Fibroblast of lung (primary cell): ENCODE measurements around the gene PRKCA. TPM values are rescaled to one million over a fixed set of nuclear protein-coding genes. Genes with fewer than 3 reads are reported as not detected.

Experiments
- DNase-seq, 2 donors: peaks; one replicate each; pipeline versions ENCODE4 v3.0.0 to v3.0.0-alpha.2; 2010; ENCODE audit warnings: low read depth in 2 of 2
- H2AFZ ChIP-seq: 2 replicates; pipeline ENCODE4 v1.5.1; 2012; ENCODE audit warnings: low read length, control low read depth, inconsistent platforms
- H3K27ac ChIP-seq: 2 replicates; pipeline ENCODE4 v1.5.1; 2011; ENCODE audit warnings: low read length, control low read depth; ENCODE audit not compliant: insufficient read depth
- H3K27me3 ChIP-seq: 2 replicates; pipeline ENCODE4 v1.5.1; 2011; ENCODE audit warnings: mild to moderate bottlenecking, low read length; ENCODE audit not compliant: control insufficient read depth, insufficient read depth
- H3K36me3 ChIP-seq: 2 replicates; pipeline ENCODE4 v1.5.1; 2011; ENCODE audit warnings: low read length; ENCODE audit not compliant: control insufficient read depth, insufficient read depth
- H3K4me1 ChIP-seq: 2 replicates; pipeline ENCODE4 v1.5.1; 2011; ENCODE audit warnings: low read length; ENCODE audit not compliant: control insufficient read depth, insufficient read depth; ENCODE audit errors: extremely low read depth
- H3K4me2 ChIP-seq: 2 replicates; pipeline ENCODE4 v1.5.1; 2011; ENCODE audit warnings: low read length, control low read depth; ENCODE audit not compliant: insufficient read depth; ENCODE audit errors: extremely low read depth
- H3K4me3 ChIP-seq, 4 experiments: fragments of 200-600 bp in 1 of 4; sonication (generic) in 1 of 4; replicated peaks in 1 of 4; 2 replicates each; pipeline ENCODE4 v1.5.1; 2011 to 2016; ENCODE audit warnings: low read length in 4 of 4, low read depth in 3 of 4, mild to moderate bottlenecking in 3 of 4, control low read depth in 2 of 4, inconsistent platforms in 1 of 4, mixed read lengths in 1 of 4; ENCODE audit not compliant: insufficient read depth in 1 of 4; ENCODE audit errors: control extremely low read depth in 1 of 4
- H3K79me2 ChIP-seq: 2 replicates; pipeline ENCODE4 v1.5.1; 2012; ENCODE audit warnings: mild to moderate bottlenecking, low read length, inconsistent platforms; ENCODE audit not compliant: control insufficient read depth, insufficient read depth
- H3K9ac ChIP-seq: 2 replicates; pipeline ENCODE4 v1.5.1; 2011; ENCODE audit warnings: mild to moderate bottlenecking, low read length, control low read depth; ENCODE audit not compliant: insufficient read depth
- H3K9me3 ChIP-seq: 2 replicates; pipeline ENCODE4 v1.5.1; 2012; ENCODE audit warnings: low read depth, low read length; ENCODE audit not compliant: control insufficient read depth, insufficient read depth
- H4K20me1 ChIP-seq: 2 replicates; pipeline ENCODE4 v1.5.1; 2011; ENCODE audit warnings: low read length; ENCODE audit not compliant: control insufficient read depth, insufficient read depth; ENCODE audit errors: extremely low read depth
- CTCF ChIP-seq, 2 donors: IDR thresholded peaks in 1 of 2; conservative IDR thresholded peaks in 1 of 2; 1 replicate in 1 of 2; 2 replicates in 1 of 2; pipeline ENCODE4 v1.5.1; 2011 to 2012; ENCODE audit warnings: low read length in 2 of 2, control low read depth in 1 of 2, inconsistent platforms in 1 of 2, low read depth in 1 of 2, mild to moderate bottlenecking in 1 of 2
- EZH2 ChIP-seq: IDR thresholded peaks from 2 replicates; pipeline ENCODE4 v1.5.1; 2012; ENCODE audit warnings: low read length, control low read depth, mild to moderate bottlenecking; ENCODE audit errors: missing control alignments
- polyA plus RNA-seq, 2 donors: library from polyadenylated mRNA; depleted of rRNA in 1 of 2; stranded (reverse) in 1 of 2; unstranded in 1 of 2; fragments of >200 nt; gene quantifications; 2 replicates each; pipeline ENCODE4 v1.2.1, GENCODE V29; 2011 to 2012; ENCODE audit warnings: missing spikeins in 1 of 2
- total RNA-seq: library from RNA; depleted of rRNA; stranded (reverse); fragments of >200 nt; gene quantifications from 2 replicates; pipeline ENCODE4 v1.2.1, GENCODE V29; 2014

The PRKCA gene
- total and polyA plus RNA-seq, 2 donors (not counting 1 experiment from before 2014, with no cell fraction given) = 34.0 to 74.2 TPM

- no peaks in the 10 kb centered on the region for H3K9me3 ChIP-seq
- H4K20me1 ChIP-seq = no peaks in the 10 kb centered on the region
- no peak overlapping the region for H3K4me2 ChIP-seq
- no peak overlapping the region for H3K27ac ChIP-seq
- TF ChIP-seq EZH2 (no peak), CTCF (conservative IDR thresholded peaks at IDR 0.05 in 1 of 2, IDR thresholded peaks at IDR 0.05 in 1 of 2; ENCODE audit: low read depth in 1 of 2, low read length in 2 of 2) (no peak)
- peaks cover 10% of the 10 kb centered on the region for H3K79me2 ChIP-seq
- H3K4me3 ChIP-seq = no peak overlapping the region
- H2AFZ ChIP-seq = no peak overlapping the region
- H3K4me1 ChIP-seq = peaks cover 9% of the 10 kb centered on the region
- no peak overlapping the region for H3K9ac ChIP-seq
- no peak for DNase-seq
- H3K27me3 ChIP-seq = no peaks in the 10 kb centered on the region
- no peaks in the 10 kb centered on the region for H3K36me3 ChIP-seq
Measured at GRCh38 chr17:66577041-66577440, 274.6 kb downstream of the PRKCA start.

- Histone ChIP-seq H3K9ac (no peak overlapping the region), H3K27ac (peak overlapping the region; percentile 38), H3K27me3 (no peaks in the 10 kb centered on the region), H3K79me2 (peaks cover 17% of the 10 kb centered on the region), H3K9me3 (no peaks in the 10 kb centered on the region), H3K4me2 (no peak overlapping the region), H2AFZ (no peak overlapping the region), H3K4me1 (peaks cover 9% of the 10 kb centered on the region), H3K4me3 (no peak overlapping the region), H3K36me3 (no peaks in the 10 kb centered on the region), H4K20me1 (no peaks in the 10 kb centered on the region)
- TF ChIP-seq CTCF (conservative IDR thresholded peaks at IDR 0.05 in 1 of 2, IDR thresholded peaks at IDR 0.05 in 1 of 2; ENCODE audit: low read depth in 1 of 2, low read length in 2 of 2) (no peak), EZH2 (no peak)
- DNase-seq = no peak
Measured at GRCh38 chr17:66578781-66579489, 276.5 kb downstream of the PRKCA start.

GRCh38 chr17:66579556-66579955 lies 277.1 kb downstream of the PRKCA start:
- Histone ChIP-seq H2AFZ (no peak overlapping the region), H3K4me3 (no peak overlapping the region), H3K79me2 (peaks cover 19% of the 10 kb centered on the region), H3K27me3 (no peaks in the 10 kb centered on the region), H3K36me3 (no peaks in the 10 kb centered on the region), H3K9ac (no peak overlapping the region), H3K9me3 (no peaks in the 10 kb centered on the region), H3K4me2 (no peak overlapping the region), H4K20me1 (no peaks in the 10 kb centered on the region), H3K4me1 (peaks cover 9% of the 10 kb centered on the region), H3K27ac (peak overlapping the region; percentile 37)
- peak in 1 of 2 donors; percentile 11 for DNase-seq
- TF ChIP-seq EZH2 (no peak), CTCF (conservative IDR thresholded peaks at IDR 0.05 in 1 of 2, IDR thresholded peaks at IDR 0.05 in 1 of 2; ENCODE audit: low read depth in 1 of 2, low read length in 2 of 2) (no peak)
